Endothelial cell of hepatic sinusoid (primary cell): ENCODE results near the gene TSPO.
"Not testable (repeated sequence)": the region's sequence is repeated elsewhere in the genome, so short reads cannot be mapped to it uniquely, and the experiment has no call there.

Experiments used
- in situ Hi-C: cut with HindIII; loops from 2 replicates; pipeline ENCODE4 v1.10.0; 2017; ENCODE audit warnings: low sequenced_read_pairs

The TSPO gene

DNA sequence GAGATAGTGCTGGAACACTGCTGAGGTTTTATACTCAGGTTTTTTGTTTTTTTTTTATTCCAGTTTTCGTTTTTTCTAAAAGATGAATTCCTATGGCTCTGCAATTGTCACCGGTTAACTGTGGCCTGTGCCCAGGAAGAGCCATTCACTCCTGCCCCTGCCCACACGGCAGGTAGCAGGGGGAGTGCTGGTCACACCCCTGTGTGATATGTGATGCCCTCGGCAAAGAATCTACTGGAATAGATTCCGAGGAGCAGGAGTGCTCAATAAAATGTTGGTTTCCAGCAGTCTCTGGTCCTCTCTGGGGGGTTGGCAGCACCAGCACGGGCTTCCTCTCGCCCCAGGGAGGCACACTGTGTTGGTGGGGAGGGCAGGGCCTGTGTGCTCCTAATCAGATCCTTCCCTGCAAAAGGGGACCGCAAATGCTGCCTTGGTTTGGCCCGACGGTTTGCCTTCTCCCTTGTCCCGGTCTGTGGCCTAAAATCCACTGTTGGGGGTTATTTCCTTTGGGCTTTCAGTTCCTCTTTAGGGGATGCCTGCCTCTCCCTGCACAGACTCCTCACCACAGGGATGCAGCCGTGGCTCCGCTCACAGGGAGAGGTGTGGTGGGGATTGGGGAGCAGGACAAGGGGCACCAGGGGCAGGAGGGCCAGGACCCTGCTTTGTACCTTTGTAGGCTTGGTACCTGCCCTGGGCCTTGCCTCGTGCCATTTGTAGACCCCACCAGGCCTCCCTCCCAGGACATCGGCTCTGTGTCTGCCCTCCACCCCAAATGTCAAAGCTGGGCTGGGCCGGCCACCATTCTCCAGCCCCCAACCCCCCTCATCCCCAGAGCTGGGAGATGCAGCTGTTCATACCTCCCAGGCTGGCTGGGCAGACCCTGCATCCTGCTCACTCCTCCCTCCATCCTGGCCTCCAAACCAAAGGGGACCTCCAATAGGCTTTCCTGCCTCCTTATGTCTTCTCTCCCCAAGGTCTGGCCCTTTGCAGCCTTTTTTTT lies 21.6 kb upstream of the TSPO start:
- in situ Hi-C loops = no loop called here

GRCh38 chr22:43131773-43132501 lies 19.4 kb upstream of the TSPO start:
- in situ Hi-C loops = no loop called here

GRCh38 chr22:43133401-43133800 lies 18.0 kb upstream of the TSPO start:
- in situ Hi-C loops = no loop called here

DNA sequence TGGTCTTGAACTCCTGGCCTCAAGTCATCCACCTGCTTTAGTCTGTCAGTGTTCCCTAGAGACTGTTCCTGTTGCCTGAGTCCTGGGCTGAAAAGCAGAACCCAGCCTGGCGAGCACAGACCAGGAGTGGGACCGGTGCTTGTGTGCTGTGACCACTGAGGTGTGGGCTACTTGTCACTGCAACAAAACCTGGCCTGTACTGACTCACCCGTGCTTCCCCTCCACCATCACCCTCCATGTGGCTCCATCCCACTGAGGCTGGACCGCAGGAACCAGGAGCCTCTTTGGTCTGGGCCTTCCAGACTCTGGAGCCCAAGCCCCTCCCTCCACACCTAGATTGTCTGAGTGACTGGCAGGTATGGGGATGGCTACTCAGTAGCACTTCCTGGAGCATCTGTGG lies 16.8 kb upstream of the TSPO start:
- in situ Hi-C loops = no loop called here

DNA sequence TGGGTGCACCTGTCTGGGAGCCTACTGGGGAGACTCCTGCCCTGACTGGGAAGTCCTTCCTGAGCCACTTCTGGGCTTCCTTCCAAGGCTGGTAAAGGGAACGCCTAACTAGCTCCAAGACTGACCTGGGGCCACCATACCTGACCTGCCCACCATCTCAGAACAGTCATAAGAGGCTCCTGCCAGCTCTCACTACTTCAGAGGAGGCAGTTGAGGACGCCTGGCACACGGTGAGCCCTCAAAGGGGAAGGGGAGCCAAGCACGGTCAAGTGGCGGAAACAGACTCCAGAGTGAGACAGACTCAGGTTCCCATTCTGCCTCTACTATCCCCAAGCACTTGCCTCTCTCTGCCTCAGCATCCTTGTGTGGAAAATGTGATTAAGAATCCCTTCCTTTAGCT lies 15.8 kb upstream of the TSPO start:
- in situ Hi-C loops = no loop called here

DNA sequence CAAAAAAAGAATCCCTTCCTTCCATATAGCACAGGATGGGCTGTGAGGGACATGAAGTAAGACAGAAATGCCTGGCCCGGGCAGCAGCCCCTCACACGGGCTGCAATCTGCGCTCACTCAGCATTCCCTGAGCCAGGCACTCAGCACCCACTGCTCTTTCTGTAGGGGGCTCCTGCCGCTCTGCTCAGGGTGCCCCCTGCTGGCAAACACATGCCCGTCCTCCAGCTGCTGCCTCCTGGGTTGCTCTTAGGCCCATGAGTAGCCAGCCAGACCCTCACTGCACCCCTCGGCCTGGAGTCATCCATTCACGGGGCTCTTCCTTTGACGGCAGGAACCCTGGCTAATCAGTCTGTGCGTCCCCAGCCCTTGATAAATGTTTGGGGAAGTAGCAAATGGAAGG lies 15.1 kb upstream of the TSPO start:
- in situ Hi-C loops = no loop called here

DNA sequence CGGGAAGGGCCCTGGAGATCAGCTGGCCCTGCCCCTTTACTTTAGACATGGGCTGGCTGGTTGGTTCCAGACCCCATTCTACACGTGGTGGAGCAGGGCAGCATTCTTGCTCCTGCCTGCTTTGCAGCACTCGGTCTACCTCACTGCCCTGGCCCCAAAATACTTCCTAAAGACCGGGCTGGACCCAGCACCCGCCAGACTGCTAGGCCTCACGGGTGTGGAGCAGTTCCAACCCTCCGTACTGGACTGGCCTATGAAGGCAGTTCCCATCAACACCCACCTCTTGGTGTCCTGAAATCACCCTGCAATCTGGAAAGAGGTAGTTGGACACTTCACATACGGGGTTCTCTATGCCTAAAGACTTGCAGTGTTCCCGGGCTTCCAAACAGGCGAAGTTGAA lies 14.6 kb upstream of the TSPO start:
- in situ Hi-C loops = no loop called here

DNA sequence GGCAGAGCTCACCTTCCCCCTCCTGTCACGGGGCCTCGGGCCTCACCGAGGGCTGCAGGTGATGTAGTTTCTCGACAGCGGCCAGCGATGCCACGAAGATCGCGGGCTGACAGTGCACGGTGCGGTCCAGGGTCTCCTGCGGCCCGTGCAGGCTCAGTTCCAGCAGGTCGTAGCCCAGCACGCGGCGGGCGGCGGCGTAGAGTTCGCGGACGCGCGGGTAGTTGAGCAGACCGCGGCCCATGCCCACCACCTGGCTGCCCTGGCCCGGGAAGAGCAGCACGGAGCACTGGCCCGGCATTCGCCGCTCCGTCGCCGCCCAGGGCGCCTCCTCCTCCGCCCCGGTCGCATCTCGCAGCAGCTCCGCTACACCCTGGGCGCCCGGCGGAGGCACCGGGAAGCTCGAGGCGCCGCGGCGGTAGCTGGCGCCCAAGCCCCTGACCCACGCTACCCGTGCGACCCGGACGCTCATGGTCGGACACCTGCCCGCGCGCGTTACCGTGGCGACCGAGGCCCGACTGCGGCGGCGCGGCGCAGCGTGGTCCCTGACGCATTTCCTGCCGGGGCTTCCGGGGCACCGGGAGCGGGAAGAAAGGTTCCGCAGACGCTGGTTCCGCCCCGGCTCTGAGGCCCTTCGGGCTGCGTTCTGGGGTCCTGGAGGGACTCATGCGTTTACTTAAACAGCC lies 8.3 kb upstream of the TSPO start, which contains the start of gene MCAT:
Gene MCAT (minus strand): TSS at position 519 of the 683 bp plus-strand sequence. CDS start 50 bp downstream, at position 469.
- in situ Hi-C loops = no loop called here

- in situ Hi-C loops = no loop called here
Observed at GRCh38 chr22:43144949-43145348, 6.4 kb upstream of the TSPO start.

- in situ Hi-C loops = not testable (repeated sequence)
Observed at GRCh38 chr22:43145371-43145770, 6.0 kb upstream of the TSPO start.

DNA sequence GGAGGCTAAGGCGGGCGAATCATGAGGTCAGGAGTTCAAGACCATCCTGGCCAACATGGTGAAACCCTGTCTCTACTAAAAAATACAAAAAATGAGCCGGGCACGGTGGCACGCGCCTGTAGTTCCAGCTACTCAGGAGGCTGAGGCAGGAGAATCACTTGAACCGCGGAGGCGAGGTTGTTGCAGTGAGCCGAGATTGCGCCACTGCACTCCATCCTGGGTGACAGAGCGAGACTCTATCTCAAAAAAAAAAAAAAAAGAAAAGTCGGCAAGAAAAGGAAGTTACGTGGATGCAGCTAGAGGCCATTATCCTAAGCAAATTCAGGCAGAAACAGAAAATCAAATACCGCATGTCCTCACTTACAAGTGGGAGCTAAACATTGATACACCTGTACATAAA lies 5.0 kb upstream of the TSPO start:
- in situ Hi-C loops = not testable (repeated sequence)

DNA sequence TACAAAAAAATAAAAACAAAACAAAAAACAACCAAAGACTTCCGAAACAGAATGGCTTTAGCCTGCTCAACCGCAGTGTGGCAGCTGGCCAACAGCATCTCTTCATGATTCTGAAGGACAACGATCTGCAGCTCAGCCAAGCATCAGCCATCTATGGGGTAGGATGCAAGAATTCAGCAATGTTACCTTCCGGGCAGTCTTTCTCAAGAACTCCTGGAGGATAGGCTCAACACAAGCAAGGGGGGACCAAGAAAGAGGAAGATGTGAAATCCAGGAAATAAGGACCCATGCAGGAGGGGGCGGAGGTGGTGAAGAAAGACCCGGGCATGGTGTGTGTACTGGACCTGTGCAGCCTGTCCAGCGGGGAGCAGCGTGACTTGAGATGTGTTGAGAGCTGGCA lies 3.5 kb upstream of the TSPO start:
- in situ Hi-C loops = no loop called here

GRCh38 chr22:43148581-43148980 lies 2.8 kb upstream of the TSPO start:
- in situ Hi-C loops = no loop called here

DNA sequence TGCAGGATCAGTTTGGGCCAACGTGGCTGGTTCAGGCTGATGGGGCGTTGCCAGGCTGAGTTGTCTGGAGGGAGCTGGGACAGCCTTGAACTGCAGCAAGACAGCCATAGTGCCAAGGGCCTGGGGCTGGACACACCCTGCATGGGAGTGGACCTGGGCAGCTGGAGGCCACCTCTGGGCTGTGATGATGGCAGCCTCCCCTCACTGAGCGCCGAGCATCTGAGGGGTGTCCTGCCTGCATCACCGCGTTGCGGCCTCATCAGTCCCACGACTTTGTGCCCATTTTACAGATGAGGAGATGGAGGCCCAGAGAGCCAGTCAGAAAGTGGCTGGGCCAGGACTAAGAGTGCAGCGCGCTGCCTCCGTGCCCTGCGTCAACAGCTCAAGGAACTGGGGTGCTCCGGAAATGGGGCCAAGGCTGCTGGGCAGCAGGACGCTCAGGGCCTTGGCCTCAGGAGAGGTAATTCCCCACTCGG lies 590 bp upstream of the TSPO start:
- in situ Hi-C loops = no loop called here

DNA sequence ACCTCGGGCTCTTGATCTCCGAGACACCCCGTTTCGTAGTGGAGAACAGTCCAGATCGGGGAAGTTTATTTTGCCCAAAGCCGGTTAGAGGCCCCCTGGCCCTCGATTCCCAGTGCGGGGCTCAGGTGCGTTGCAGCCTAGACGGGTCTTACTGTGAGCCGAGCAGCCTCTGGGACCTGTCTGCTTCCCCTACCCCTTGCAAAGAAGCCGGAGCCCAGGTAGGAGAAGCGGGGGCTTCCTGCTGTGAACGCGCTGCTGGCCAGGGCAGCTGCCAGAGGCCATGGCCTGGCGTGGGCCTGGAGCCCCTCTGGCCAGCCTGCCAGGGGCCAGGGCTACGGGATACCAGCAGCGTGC lies 621 bp downstream of the TSPO start:
- in situ Hi-C loops = no loop called here

GRCh38 chr22:43152357-43153071 lies 1.2 kb downstream of the TSPO start:
- in situ Hi-C loops = no loop called here

GRCh38 chr22:43153899-43154298 lies 2.5 kb downstream of the TSPO start:
- in situ Hi-C loops = no loop called here

GRCh38 chr22:43154887-43155536 lies 3.7 kb downstream of the TSPO start:
- in situ Hi-C loops = no loop called here

DNA sequence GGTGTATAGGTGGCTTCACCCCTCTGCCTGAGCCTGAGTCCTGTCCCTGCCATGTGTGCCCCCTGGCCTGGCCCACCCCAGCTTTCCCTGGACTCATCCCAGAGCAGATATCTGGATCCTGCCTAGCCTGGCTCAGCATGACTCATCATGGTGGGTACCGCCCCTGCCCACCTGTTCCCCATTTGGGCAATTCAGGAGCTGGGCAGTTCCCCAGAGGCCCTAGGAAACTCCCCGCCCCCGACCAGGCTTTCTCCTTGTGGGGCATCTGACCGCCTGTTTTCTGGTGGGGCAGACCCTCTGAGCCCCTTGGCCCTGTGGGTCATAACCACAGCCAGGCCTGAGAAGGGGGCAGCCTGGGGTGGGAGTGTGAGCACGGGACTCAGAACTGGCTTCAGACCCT lies 4.4 kb downstream of the TSPO start:
- in situ Hi-C loops = no loop called here

- in situ Hi-C loops = no loop called here
Observed at GRCh38 chr22:43156413-43156812, 5.1 kb downstream of the TSPO start.
